Subcutaneous adipose tissue (tissue), 4 donors: ENCODE results near the gene CDC42BPA. TPM values are rescaled to one million over a fixed set of nuclear protein-coding genes. Genes with fewer than 3 reads are reported as not detected.

Experiments
- total RNA-seq, 4 donors: library from RNA; depleted of rRNA; stranded (reverse); fragments of >200 nt; gene quantifications; one replicate each; pipeline ENCODE4 v1.1.0, GENCODE V29; 2016
- TF ChIP-seq, protein P1 (sequence below): fragments of 450-650 bp; IDR thresholded peaks from one replicate; pipeline ENCODE4 v1.5.1; 2016; ENCODE audit warnings: low read depth, mild to moderate bottlenecking, control low read depth, antibody characterized with exemption, moderate library complexity

CDC42BPA gene
- total RNA-seq, 4 donors from 2014 or later: 43.2 to 68.2 (median 55.3) TPM

DNA sequence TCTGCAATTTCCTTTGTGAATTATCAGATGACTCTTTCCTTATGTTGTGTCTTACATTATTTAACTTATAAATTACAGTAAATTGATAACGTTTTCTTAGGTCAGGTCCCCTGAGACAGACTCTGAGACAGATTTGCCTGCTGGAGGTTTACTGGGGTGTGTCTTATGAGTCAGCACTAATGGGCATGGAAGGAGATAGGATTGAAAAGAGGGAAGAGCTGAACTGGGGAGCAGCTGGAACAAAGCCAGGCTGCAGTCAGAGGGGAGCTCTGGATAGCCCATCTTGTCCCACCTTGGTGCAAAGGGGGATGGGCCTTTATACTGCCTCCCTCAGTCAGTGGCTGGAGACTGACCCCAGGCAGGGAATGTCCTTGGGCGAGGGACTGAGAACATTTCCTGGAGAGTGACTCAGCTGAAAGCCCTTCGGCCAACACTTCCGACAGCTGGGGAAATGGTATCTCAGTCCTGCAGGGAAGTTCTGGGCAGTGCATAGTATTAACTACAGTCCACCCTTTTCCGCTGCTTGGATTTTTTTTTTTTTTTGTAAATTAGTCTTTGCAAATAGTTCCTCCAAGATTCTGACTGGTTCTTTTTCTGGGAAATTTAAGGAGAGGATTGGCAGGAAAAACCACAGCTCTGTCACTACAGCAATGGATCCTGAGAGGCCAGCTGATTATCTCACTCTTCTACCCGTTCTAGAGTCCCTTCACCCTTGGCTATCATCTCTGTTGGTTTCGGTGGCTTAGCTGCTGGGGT lies 39.1 kb upstream of the CDC42BPA start:
- TF ChIP-seq, protein P1, sequence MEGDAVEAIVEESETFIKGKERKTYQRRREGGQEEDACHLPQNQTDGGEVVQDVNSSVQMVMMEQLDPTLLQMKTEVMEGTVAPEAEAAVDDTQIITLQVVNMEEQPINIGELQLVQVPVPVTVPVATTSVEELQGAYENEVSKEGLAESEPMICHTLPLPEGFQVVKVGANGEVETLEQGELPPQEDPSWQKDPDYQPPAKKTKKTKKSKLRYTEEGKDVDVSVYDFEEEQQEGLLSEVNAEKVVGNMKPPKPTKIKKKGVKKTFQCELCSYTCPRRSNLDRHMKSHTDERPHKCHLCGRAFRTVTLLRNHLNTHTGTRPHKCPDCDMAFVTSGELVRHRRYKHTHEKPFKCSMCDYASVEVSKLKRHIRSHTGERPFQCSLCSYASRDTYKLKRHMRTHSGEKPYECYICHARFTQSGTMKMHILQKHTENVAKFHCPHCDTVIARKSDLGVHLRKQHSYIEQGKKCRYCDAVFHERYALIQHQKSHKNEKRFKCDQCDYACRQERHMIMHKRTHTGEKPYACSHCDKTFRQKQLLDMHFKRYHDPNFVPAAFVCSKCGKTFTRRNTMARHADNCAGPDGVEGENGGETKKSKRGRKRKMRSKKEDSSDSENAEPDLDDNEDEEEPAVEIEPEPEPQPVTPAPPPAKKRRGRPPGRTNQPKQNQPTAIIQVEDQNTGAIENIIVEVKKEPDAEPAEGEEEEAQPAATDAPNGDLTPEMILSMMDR: no peak

DNA sequence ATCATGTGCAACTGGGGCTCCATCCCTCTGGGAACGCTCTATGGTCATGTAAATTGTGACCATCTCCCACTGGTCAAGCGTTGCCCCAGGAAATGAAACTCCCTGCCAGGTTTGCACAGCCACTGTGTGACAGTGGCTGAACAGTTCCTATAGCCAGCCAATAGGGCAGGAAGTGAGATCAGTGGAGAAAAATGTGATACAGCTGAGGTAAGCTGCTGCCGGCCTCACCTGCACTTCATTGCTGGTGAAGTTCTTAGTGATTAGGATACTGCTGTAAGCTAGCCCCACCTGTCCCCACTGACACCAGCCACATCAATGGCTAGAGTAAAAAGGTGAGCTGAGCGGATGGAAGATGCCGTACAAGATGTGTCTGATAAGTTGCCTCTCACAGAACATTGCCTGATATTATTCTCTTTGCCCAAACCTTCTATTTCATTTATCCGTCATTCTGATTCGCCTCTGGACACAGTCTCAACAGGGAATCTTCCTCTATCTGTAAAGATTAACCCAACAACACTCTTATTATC lies 38.4 kb upstream of the CDC42BPA start:
- TF ChIP-seq, protein P1: no peak

- TF ChIP-seq, protein P1: no peak
Observed at GRCh38 chr1:227355542-227356245, 37.4 kb upstream of the CDC42BPA start.

- TF ChIP-seq, protein P1: no peak
Observed at GRCh38 chr1:227353186-227353585, 34.9 kb upstream of the CDC42BPA start.

- TF ChIP-seq, protein P1: no peak
Observed at GRCh38 chr1:227351443-227351842, 33.2 kb upstream of the CDC42BPA start.

- TF ChIP-seq, protein P1: no peak
Observed at GRCh38 chr1:227349967-227350366, 31.7 kb upstream of the CDC42BPA start.

- TF ChIP-seq, protein P1: no peak
Observed at GRCh38 chr1:227343727-227344551, 25.6 kb upstream of the CDC42BPA start.
